ENCODE measurements around the gene TUB. TPM values are rescaled to one million over a fixed set of nuclear protein-coding genes. Genes with fewer than 3 reads are reported as not detected.

TUB gene, protein sequence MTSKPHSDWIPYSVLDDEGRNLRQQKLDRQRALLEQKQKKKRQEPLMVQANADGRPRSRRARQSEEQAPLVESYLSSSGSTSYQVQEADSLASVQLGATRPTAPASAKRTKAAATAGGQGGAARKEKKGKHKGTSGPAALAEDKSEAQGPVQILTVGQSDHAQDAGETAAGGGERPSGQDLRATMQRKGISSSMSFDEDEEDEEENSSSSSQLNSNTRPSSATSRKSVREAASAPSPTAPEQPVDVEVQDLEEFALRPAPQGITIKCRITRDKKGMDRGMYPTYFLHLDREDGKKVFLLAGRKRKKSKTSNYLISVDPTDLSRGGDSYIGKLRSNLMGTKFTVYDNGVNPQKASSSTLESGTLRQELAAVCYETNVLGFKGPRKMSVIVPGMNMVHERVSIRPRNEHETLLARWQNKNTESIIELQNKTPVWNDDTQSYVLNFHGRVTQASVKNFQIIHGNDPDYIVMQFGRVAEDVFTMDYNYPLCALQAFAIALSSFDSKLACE
- 3.7 TPM for polyA plus RNA-seq (2013, experiment 1 of 2; ENCODE audit: insufficient read length)
- 4.1 TPM for polyA plus RNA-seq (2013, experiment 2 of 2; ENCODE audit: insufficient read length)

DNA sequence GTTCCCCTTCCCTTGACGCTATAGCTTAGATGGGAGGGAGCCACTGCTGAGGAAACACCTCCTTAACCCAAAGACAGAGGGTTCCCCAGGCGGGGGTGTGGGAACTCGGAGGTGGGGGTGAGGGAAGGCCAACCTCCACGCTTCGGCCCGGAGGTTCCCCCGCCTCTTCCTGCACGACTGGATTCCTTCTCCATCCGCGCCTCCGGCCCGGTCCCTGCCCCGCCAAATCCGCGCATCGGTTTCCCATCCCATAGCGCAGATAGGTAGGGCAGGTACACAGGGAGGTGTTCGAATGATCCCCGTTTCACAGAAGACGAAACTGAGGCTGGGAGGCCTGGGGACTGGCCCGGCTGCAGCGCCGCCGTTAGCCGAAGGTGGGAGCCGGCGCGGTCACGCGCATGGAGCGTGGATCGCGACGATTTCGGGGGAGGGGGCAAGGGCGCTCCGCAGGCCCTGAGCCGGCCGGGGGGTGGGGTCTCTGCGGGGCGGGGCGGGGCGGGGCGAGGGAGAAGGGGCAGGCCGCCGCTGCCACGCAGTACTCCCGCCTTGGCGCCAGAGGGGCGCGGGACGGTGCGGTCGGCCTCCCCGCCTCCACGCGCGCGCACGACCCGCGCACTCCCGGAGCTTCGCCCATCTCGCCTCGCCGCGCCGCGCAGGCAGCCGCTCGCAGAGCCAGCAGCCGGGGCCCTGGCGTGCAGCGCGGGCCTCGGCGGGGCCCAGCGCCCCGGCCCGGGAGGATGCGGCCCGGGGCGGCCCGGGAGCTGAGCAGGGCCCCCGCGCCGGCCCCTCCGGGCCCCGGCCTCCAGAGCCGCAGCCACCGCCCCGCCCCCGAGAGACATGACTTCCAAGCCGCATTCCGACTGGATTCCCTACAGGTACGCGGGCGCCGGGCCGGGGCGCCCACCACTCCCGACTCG is at the start of gene TUB:
Gene TUB (plus strand): TSS at position 538 of the 917 bp plus-strand sequence. CDS start 300 bp downstream, at position 838.
- DNase-seq, result peak; percentile 35

DNA sequence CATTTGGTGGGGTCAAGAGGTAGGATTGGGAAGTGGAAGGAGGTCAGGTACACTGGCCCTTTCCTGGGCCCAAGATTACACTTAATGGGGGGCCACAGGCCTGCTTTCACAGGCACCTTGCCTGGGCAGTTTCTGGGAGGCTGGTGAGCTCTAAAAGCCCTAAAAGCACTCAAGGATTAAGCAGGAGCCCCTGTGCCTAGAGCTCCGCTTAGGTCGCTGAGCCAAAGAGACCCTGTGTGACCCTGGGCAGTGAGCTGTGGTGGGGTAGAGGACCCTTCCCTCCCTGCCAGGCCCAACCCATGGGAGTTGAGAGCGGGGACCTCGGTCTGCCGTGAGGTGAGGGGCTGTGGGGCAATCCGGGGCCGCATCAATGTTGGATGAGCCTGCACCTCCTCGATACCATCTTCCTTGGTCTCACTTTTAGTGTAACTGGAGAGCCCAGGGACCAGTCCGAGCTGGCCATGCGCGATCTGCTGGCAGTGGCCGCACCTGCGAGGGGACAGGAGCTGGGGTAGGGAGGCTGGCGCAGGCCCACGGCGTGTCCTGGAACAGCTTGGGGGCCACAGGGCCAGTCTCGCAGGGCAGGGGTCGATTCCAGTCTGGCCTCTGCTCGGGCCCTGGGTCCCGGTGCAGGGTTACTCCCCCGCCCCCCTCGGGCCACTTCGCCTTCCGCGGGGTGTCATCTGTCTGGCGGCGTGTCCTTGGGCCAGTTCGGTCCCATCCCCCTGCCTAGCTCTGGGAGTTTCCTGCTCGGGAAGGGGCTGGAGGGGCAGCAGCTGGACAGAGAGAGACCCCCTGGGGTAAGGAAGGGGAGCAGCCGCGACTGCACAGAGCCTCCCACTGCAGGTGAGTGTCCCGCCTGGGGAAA is 49.5 kb upstream of the TUB start:
- DNase-seq, result no peak

DNA sequence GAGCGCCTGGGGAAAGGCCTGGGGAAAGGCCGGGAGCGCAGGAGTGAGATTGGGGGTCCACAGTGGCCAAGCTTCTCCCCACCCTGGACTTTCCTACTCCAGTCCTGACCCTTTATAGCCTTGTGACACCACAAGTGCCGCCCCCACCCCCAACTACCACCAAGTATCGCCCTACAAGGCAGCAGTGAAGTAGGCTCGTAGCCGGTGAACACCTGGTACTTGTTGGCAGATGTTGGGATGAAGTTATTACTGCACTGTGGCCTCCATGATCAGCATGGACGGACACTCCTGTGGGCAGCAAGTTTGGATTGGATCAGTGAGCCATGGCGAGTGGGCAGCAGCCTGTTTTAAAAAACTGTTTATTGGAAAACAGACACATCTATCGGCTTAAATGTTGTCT is 48.9 kb upstream of the TUB start:
- no peak for DNase-seq

DNA sequence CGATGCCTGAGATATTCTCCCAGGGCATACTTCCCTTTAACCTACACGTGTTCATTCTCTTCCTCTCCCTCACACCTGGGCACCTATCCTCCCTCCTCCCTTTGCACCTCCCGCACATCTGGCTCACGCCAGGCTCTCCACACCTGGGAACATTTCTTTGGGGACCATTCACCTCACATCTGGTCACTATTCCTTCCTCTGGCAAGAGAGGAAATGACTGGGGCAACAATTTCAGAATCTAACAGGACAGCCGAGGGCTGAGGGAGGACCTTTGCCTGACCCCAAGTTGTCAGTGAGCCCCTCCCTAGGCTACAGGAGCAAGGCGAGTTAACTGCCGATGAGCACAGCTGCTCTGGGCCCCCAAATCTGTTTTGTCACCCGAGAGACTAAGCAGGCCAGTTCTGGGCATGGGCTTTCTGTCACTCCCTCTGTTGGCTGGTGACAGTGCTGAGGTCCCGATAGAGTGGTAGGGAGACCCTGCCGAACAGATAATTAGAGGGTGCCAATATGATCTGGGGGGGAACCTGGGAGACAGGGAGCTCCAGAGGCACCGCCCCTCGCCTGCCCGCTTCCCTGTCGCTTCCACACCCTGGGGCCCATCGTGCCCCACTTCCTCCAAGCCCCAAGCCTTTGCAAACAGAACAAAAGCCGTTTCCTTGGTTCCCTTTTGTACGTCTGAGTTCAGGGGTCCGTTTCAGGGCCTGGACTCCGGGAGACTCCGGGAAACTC is 48.3 kb upstream of the TUB start:
- DNase-seq, result no peak

DNA sequence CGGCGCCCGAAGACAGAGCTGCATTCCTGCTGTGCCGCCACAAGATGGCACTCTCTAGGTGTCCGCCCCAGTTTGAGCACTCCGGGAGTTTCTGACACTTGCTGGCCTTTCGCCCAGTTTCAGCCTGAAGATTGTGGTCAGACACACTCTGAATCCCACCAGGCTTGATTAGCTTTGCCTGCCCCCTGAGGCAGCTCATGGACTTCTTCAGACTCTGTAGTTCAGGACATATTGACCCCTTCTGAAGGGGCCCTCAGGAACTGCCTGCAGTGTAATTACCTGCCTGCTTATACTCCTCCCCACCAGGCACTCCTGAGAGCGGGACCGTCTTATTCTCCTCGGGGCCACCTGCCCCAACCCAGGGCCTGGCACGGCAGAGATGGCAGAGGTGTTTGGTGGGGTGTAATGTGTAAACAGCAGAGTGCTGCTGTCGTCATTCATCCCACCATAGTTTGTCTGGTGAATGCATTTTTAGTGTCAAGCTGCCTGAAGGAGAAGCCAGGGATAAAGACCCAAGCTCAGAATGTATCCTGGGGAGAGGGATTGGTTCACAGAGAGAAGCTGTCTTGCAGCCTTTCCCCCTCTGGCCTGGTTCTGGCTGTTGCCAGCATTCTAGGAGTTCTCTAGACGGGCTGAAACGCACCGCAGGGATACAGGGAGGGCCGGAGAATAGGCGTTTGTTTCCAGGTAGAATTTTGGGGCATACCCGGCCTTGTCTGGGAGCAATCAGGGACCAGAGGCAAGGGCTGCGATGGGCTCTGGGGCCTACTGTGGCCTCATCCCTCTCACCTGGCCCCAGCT is 47.5 kb upstream of the TUB start:
- peak; percentile 83 for DNase-seq

DNA sequence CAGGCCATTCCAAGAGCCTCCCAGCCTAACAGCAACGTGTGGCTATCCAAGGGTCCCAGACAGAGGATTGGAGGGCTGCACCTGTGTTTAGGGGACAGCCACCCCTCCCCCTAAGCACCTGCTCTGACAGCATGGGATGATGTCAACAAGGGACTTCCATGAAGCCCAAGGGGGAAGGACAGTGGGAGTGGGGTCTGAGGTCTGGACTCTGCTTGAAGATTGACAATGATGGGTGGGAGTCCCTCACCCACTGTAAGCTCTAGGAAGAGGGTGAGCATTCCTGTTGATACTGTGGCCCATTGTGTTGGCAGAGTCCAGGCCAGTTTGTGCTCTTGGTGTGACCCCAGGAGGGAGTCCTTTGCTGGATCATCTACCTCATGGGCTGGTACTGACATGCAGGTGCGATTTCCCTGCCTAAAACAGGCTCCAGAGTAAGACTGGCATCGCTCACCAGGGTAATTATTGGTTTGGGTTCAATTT is 46.9 kb upstream of the TUB start:
- DNase-seq, result no peak

DNA sequence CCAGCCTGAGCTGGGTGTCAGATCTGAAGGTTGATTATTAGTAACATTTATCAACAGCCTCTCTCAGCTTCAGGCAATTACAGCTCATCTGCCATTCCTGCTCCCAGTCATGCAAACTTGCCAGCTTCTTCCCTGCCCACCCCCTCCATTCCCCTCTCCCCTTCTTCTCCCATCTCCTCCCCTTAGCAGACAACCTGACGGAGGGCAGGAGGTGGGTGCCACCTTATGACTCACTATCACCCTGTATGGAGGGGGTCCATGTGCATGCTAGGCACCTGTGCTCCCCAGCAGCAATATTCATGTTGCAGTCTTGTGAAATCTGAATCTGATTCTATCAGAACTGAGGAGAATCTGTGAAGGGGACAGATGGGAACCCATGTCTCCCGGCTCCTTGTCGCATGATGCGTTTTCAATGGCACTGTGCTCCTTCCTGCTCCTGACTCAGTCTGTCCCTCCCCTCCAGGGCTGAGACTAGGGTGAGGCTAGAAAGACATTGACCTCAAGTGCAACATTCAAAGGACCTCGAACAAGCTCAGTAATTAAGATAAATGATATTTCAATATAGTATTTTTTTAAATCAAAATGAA is 46.3 kb upstream of the TUB start:
- no peak for DNase-seq

DNA sequence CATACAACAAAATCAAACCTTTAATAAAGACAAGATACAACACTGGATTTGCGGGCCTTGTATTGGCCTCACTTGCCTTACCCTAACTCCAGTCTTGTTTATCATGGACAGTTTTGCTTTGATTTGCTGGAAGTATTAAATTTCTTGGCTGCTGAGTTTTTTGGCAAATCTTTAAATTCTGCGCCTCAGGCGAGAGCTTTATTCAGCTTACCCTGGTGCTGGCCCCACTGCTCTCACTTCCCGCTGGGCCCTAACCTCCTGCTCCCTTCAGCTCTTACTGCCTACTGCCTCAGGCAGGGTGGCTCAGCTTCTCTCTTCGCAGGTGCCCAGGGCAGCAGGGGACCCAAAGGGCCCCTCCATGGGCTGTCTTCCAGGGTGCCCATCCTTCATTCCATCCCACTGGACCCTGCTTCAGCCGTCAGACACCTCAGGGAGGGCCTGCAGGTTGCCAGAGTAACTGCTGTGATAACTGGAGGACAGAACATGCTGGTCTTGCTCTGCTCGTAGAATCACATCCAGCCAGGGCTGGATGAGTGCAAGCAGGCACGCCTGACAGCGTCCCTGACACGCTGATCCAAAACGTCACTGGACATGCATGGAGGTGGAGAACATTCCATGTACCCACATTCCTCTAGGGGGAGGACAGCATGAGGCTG is 45.7 kb upstream of the TUB start:
- DNase-seq, result no peak

DNA sequence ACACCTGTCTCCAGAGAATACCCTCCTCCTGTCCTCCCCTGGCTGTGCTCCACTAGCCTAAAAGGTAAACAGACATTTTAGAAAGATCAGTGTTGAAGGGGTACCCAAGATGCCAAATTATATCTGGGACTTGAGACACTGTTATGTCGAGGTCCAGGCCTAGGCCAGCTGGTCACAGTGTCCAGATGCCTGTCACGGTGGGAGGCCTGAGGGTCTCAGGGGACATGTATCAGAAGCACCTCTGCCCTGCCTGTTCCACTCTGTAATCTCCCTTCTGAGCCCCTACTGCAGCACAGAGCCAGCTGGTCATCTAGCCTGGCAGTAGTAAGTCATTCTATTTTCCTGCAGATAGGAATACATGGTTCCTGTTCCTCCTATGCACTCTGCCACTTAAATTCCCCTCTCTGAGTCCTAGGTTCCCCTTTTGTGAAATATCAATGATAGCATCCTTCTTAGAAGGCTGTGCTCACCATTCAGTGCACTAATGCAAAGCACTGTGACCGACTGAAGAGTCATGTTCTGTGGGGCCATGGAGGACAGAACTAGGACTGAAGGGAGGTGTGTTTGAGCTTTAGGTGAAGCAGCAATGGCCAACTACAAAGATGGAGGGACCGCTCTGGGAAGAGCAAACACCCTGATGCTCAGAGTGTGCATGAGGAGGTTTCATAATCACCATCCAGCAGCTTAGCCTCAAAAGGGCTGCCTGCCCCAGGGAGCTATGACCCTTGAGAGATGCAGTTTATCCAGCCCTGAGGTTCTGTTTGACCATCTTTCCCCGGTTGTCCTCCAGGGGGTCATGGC is 44.8 kb upstream of the TUB start:
- no peak for DNase-seq

DNA sequence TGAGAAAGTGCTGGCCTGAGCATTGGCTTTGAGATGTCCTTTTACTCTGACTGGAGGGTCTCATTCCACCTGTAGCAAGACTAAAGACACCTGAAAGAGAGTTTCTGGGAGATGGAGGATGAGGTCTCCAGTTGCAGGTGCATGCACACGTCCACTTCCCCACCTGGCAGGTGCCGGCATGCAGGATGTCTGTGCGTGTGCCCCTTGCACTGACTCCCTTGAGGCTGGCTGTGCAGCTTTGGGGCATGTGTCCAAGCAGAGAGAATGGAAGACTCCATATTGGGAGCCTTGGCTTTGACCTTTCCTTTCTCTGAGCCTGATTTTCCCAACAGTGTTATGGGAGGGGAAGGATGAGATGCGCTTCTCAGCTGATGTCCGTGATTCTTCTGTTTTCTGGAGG is 44.0 kb upstream of the TUB start:
- no peak for DNase-seq

DNA sequence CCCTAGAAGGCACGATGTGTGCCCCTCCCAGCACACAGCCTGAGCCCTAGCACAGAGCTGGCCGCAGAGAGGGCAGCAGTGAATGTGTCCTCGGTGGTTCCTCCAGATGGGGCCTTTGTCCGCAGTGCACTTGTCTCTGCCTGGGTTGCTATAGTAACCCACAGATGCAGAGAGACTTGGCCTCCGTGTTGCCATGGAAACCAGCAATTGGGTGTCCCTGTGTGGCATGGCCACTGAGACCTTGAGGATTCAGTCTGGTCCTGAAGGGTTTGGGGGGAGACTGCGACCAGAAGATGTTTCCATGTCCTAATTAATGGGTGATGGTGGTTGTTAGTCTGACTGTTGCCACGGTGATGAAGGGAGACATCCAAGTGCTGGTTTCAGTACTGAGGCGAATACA is 42.6 kb upstream of the TUB start:
- DNase-seq, result no peak

DNA sequence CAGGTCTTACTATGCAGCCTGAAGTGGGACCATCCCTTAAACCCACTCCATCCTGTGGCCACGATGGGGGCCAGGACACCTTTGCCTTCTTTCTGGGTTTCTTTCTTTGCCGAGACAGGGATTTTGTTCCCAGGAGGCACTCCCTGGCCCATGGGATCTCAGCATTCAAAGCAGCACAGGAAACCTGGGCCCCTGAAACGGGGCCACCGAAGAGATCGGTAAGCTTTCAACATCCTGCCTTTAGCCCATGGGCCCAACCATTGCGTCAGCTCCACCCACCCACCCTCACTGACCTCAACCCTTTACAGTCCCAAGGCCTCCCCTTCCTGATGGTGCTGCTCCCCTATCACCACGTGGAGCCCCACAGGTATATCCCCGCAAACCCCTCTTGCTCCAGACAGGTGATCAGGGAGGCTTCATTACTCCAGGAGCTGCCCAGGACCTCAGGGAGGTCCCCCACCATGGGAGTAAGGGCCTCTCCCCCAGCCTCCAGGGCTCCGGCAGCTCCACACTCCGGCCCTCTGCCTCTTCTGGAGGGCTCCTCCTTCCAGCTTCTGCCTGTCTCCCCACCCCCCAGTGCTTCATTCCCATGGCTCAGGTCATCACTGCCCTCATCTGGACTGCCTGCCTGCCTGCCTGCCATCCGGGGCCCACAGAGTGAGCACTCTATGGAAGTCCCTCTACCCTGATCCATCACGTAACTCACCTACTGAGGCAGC is 42.0 kb upstream of the TUB start:
- DNase-seq, result no peak

DNA sequence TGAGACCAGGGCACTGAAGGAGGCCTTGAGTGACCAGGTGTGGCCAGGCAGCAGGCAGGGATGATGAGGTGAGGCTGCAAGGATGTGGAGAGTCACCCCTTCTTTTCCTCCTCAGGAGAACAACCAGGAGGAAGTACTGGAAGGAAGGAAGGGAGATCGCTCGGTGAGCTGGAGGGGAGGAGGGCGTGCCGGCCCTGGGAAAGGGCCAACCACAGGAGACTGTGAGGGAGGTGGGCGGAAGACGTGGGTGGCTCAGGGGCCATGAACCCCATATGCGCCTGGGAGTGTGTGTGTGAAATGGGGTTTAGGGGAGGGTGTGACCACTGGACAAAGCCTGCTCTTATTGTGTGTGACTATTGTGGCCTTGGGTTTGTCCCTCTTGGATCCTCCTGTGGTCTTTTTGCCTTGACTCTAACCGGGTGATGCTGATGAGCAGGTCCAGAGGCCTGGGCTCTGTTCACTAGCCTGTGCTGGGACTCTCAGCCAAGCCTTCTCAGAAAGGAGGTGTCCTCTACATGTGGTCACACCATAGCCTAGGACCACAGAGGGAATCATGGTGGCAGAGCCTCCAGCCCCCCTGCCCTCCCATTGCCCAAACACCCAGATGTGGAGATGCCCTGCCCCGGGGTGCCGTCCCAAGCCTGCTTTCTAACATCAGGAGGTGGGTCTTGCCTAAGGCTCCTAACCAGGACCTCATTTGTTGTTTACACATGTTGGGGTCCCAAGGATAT is 41.3 kb upstream of the TUB start:
- no peak for DNase-seq

DNA sequence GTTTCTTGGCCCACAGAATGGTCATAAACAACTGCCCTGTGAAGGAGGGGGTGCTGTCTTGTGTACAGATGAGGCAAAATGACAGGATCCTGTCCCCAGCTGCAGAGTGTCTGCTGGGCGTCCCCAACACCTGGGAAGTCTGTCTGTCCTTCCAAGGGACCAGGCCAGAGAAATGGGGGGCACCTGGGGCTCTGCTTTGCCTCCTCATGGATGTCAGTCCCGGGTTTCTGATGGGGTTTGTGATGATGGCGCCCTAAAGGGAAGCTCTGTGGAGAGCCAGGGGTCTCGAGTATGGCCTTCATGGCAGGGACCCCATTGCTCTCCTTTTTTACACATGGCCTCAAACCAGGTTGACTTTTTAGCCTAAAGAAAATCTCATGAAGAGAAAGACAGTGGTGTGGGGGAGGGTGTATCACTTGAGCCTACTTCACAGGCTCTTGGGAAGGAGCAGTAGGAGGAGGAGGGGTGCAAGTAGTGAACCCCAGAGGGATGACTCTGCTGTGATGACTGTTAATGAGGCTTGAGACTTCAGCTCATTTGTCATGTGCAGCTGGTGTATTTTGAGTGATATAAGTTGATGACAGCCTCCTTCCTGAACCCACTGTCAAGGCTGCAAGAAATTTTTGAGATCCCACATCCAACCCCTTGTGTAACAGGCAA is 40.6 kb upstream of the TUB start:
- DNase-seq, result no peak

DNA sequence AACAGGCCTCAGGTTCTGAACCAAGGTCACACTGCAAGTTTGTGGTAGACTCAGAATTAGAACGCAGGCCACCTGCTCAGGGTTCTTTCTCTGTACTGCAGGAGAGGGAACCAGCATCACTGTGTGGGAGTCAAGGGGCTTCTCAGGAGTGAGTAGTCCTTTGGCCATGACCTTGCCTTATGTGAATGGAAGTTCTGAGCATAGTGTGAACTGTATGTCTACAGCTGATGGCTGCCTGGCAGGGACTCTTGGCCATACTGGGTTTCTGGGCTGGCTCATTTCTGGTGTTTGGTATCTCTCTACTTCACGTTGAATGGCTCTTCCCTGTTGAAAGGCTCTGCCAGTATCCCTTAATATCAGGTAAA is 40.1 kb upstream of the TUB start:
- DNase-seq, result no peak

DNA sequence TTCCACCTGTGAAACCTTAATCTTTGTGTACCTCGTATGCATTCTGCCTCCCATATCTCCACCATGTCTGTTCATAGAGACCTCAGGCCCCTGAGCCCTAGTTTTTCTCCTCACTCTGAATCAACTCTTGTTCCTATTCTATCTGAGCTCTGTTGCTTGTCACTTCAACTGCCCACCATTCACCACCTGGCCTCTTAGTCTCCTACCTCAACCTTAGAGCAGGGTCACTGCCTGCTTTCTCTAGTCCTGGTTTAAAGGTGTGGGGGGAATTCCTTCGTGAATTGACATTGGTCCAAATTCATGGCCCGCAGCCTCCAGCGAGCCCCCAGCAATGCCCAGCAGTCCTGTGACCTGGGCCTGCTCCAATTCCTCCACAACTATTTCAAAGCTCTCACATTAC is 39.4 kb upstream of the TUB start:
- no peak for DNase-seq

DNA sequence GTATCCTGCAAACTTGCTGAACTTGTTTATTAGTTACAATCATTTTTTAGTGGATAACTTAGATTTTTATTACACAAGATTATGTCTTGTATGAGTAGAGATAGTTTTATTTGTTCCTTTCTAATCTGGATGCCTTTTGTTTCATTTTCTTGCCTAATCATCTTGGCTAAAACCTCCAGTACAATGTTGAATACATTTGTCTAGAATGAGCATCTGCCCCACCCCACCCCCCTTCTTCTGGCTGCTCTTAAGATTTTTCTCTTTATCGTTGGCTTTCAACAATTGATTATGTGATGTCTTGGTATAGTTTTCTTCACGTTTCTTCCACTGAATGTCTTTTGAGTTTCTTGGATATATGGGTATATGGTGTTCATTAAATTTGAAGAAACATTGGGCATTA is 37.3 kb upstream of the TUB start:
- no peak for DNase-seq
